SKM-1 (cell line): Measurements from ENCODE around the gene CACNA2D3.
A peak's percentile ranks its signal among the peaks of the same experiment; 100 is the strongest.

Source experiments
- DNase-seq: peaks from one replicate; lab custom pipeline; 2025; ENCODE audit not compliant: unreplicated experiment; lab: John Stamatoyannopoulos, UW

CACNA2D3 gene

DNA sequence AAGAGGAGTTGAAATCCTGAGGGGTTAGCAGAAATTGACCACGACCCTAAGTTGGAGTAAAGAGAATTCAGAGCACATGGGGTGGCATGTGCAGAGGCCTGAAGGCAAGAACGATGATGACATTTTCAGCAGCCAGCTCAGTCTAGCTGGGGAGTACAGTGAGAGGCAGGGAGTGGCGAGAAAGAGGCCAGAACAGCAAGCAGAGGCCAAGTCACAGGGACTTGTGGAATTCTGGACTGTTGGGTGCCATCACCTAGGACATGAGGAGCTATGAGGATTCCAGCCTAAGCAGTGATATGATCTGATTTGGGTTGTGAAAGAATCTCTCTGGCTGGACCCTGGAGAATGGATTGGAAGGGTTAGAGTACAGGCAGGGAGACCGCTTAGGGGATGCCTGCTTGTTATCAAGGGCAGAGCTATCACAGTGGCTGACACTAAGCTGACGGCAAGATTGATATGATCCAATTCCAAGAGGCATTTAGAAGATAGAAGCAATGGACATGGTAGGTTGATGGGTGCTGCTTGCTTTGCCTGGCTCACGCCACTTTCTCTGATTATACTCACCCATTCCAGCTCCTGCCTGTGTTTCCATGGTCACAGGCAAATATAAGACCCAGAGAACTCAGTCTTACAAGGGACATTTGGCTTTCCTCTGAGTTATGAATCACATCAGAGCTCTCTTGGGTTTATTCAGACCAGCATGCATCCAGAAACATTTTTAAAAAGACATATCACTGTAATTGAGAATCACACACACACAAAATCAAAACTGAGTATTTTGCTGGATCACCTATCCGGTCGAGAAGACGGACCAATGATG, 739.1 kb downstream of the CACNA2D3 start:
- DNase-seq: no peak

DNA sequence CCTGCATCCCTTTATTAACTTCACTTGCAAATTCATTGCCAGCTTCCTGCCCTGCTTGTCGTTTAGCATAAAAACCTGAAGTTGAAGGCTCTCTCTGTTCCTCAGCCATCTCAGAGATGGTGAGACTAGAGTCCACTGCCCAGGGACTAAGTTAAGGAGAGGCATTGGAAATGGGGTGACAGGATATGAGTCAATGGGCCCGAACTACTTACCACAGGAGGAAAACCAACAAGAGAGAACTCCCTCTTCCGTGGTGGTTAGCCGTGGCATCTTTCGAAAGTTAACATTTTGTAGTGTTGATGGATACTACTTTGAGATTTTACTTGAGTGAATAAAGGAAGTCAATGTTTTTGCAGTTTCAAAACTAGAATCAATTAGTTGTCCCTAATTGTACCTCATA, 740.2 kb downstream of the CACNA2D3 start:
- DNase-seq: peak; percentile 83

DNA sequence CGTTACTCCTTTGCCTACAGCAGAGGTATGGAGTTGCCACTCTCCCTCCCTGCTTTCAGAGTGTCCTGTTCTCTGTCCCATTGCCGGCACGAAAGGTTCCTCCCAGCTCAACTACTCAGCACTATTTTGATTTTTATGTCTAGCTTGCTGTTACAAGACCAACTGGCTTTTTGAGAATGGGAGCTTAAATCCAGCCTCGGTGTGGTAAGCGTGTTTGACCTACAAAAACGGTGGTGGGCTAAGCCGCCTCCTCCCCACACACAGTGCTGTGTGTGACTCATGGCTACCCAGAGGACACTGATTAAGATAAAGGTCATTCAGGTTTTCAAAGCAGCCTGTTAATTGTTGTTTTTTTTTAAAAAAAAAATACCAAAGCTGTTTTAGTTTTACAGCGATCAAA, 741.0 kb downstream of the CACNA2D3 start:
- DNase-seq: no peak

DNA sequence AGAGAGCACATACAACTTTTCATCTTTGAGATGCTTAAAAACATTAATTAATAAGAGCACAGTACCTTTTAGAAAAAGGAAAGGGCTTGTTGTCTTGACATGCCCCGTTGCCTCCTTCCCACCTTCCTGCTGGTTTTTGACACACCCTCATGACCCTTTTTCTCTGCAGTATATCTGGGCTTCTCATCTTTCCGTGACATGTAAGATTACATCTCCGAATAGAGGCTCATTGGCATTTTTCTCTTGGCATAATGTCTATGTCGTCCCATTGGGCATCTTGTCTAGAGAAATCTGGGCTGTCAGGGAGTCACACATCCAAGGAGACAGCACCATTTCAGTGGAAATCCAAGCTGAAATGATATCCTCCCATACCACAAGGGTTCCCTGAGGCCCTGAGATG, 741.4 kb downstream of the CACNA2D3 start:
- DNase-seq: no peak

DNA sequence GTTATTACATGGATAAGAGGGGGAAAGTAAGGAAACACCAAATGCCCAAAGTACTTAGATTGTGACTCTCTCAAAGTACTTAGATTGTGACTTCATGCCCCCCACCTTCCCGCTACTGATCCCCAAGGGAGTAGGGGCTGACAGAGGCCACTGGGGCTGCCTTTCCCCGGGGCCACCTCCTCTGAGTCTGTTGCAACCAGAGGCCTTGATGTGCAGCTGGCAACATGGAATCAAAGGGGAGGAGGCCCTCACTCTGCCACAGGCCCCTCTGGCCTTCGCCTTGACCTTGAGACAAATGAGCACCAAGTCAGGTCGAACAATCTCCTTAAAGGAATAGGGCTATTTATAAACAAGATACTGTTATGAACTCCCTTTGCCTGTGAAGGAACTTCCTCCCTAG, 743.0 kb downstream of the CACNA2D3 start:
- no peak for DNase-seq

DNA sequence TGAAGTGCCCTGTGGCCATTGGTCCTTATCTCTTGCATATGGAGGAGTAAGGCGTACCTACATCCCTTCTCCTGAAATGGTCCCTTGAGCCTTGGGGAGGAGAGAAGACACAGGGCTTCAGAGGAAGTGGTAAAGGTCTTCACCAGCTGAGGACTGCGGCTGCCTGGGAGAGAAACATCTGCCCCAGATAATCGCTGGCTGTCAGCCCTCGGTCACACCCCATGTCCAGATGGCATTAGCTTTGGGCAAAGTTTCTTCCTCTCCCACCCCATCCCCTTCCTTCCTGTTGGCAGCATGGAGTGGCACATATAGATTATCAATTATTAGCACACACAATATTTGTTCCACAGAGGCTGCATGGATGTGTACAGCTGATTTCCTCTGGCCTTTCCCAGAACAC, 743.9 kb downstream of the CACNA2D3 start:
- no peak for DNase-seq

DNA sequence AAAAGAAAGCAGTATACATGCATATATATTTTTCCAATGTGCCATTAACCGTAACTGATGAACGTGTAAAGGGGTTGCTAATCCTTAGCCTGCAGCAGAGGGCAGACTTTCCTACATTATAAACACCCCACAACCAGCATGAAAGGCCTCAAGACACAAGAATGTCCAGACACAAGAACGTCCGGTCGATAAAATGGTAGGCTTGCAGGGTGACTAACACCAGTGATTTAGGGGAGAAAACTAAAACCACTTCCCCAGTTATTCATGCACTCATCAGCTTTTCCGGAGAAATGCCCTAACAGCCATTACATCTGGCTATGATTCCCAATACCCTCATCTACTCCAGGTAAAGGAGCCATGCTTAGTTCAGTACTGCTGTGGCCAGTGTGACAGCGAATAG, 748.1 kb downstream of the CACNA2D3 start:
- no peak for DNase-seq

DNA sequence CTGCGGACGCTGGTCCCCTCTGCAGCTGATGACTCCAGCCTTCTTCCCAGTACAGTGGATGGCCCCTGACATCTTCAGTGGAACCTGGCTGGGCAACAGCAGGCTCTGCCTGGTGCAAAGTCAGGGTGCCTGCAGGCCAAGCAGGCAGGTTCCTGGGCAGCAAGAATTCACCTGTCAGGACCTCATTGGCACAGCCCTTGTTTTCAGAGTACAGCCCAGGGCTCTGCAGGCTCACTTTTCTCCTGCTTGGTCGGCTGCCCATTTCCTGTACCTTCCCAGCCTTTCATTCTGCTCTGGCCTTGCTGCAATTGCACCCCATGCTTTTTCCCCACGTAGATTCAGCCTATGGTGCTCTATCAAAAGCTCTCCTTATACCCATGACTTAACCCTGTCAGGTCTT, 749.5 kb downstream of the CACNA2D3 start:
- no peak for DNase-seq

DNA sequence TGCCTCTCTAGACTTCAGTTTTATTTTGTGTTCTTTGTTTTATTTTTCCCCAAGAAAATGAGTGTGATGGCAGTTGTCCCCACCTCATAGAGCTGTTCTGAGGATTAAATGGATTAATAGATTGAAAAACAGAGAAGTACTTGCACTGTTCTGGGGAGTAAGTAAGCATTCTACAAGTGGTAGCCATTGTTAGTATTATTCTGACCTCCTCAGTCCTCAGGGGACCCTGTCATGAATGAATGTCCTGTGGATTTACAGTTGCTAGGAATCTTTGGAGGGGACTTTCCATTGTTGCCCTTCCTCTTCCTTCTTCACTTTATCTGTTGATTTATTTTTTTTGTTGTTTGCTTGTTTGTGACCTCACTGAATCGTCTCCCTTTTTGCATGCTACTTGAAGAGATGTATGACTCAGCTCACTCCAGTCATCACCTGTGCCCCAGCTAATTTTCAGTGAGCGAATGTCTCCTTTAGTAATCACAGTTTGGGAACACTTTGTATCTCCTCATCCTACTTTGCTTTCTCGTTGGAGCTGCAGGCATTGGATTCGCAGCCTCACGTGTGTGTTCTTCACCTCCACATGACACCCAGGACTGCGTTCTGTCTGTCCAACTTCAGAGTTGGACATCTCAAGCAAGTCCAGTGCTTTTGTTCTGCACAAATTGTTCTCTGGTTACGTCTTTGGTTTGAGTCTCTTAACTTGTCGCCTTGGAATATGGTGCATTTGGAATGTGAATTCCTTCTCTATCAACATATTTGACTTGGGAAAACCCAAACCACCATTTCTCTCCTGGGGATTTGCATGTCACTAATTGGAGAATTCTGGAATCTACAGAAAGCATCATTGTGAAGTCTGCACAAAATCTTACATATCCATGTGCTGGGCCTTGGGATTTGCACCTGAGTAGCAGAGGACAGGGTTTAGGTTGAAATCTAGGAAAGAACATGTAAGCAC, 751.0 kb downstream of the CACNA2D3 start:
- DNase-seq: no peak

DNA sequence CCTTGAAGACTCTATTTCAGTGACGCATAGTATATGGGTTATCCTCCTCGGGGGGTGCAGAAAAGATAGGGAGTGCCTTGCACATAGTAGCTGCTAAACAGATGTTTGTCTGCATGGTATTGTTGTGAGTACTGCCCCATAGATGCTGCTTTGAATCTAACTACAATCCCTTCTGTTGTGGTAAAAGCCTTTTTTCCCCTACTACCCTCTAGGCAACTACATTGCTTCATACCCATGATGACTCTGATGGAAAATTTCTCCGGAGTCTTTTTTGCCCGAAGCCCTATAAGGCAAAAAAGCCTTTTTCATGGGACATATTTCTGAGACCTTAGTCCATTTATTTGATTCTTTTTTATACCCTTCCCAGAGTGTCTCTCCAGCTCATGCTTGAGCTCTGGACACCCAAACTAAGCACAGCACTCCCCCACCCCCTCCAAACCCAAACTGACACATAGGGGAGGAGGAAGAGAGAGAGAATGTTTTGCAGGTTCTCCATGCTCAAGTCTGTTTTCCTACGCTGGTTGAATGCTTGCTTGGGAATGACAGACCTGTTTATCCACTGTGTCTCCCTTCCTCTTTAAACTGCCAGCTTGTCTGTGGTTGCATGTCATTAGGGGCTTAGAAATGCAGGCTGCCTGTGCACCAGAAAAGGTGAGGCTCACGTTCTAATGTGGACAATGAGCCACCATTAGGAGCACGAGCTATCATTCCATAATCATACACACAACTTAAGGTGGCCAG, 752.6 kb downstream of the CACNA2D3 start:
- no peak for DNase-seq

DNA sequence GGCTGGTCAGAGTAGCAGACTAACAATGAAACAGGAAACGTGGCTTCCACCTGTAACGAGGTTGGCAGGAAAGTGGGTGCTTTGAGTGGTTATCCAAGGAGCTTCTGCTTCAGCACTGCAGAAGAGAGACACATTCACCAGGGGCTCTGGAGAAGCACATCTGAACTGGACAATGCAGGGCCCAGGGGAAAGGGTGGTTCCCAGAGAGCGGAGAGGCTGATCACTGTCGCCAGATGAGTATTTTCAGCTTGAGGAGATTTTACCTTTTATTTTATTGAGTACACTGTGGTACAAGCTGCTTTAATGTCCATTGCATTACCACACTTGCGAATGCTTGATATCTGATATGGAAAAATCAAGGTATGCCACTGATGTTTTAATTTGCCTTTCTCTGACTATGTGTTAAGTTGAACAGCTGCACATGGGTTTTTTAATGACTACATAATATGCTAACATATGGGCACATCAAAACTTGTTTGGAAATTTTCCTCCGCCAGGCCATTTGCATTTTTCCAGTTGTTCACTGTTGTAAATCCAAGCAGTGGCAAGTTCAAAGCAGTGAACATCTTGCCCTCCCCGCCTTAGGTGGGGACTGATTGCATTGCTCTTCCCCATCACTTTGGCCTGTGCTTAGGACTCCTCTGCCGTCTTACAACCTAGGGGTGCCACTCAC, 753.4 kb downstream of the CACNA2D3 start:
- no peak for DNase-seq

DNA sequence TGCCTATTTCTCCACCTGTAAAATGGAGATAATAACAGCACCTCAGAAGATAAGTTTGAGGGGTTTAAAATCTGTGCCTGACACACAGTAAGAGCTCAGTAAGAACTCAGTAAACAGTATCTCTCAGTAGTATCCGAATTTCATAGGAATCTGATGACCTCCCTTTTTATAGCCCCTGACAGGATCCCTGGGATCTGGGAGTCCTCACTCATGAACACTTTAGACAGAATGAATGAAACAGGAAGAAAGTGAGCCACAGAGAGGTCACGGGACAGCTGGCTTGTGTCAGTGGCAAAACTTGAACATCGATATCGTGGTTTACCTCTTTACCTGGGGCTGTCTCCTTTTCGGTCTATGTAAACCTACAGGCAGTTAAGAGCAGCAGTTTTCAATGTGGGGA, 754.3 kb downstream of the CACNA2D3 start:
- DNase-seq: no peak

DNA sequence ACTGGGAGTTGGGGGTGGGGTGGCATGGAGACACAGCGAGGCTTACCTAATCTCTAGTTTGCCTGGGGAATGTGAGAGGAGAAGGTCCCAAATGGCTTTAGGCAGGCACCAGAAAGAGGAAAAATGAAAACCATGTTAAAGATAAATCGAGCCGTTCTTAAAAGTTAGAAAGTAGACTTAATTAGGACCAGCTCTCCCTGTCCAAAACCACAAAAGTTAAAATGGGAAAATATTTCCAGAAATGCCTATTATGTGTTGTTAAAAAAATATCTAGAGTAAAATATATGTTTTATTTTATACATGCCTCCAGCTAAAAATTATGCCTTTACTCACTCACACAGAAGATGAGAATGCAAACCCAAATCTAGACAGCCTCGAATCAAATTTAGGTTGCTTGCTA, 755.4 kb downstream of the CACNA2D3 start:
- DNase-seq: no peak

DNA sequence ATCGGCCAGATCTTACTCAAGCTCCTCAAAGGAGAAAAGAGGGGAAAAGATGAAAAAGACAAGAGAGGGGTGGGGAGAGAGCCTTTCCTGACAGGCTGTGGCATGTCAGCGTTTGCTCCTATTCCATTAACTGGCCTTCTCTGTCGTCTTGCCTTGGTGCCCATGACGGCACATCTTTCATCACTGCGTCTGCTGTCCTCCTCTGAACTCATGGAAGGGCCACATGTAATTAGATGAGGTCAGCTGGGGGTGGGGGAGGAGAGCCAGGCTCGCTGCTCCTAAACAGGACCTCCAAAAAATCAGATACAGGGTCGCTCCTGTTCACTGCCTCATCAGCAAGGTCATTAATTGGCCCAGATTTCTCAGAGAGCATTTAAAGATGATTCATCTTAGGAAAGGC, 755.8 kb downstream of the CACNA2D3 start:
- DNase-seq: no peak

DNA sequence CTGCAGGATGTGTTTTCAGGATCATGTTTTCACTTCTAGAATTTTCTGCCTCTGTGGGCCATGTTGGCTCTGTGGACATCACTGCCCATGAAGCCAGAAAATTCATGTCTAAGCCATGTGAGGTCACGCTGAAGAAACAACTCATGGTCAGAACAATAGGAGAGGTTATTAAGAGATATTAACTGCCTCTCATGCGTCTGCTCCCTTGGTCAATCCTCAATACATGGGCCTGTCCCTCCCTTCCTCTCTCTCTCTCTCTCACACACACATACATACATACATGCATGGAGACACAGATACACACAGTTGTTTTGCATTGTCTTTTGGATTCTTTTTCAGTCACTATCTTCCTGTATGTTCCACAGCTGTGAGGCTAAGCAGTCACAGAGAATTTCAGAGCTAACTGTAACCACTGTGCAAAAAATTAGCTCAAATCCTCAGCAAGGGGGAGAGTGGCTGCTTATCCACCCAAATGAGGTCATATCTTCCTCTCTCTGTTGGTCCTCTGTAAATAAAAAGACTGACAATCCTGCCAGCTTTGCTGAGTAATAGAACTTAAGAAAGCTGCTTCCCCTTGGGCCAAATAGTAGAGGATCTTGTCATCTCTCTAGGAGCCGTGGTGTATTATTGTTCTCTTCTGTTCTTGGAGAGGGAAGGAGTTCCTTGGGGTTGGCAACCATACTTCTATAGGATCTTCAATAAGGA, 759.9 kb downstream of the CACNA2D3 start:
- no peak for DNase-seq

DNA sequence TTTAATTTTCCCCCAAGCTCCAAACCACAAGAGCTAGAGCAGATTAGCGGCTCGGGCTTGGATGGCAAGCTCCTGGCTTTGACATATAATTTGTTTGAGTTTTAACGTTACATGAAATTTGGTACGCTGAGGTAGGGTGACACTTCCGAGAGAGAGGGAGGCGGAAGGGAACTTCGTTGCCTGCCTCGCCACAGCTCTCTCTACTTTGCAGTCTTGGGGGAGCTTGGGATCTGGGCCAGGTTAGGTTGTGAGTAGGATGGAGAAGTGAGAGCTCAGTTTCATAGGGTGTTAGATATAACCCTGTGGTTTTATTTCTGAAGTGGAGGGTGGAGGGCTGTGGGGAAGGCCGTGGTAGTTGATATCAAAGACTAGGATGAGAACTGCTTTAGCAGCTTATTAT, 765.8 kb downstream of the CACNA2D3 start:
- DNase-seq: no peak

DNA sequence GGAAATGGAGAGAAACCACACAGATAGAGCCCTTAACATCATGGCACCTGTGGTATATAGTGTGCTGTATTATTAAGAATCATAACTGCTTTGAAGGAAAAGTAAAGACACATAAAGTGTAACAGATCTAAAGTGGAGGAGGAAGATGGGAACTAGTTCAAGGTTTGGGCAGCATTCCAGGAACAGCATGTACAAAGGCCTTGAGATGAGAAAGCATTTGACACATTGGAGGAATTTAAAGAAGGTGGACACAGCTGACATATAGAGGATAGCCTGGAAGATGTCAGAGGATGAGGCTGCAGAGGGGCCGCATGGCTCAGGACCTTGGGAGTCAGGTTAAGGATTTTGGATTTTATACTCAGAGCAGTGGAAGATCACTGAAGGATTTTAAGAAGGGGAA, 766.5 kb downstream of the CACNA2D3 start:
- no peak for DNase-seq

DNA sequence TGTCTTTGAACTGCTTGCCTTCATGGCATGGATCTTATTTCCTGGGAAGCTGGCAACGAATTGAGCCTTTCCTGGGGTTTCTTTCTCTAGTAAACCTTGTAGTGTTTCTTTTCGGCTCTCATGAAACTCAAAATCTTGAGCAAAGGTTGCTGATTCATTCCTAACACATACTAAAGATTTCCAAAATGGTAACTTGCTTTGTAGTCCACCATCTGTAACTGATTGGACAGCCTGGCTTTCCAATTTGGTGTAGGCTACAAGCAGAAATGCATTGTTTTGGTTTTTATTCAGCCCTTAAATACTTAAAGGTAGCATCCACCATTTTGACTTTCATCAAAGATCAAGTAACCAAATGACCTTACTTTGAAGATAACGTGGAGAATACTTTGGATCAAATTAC, 767.4 kb downstream of the CACNA2D3 start:
- no peak for DNase-seq

DNA sequence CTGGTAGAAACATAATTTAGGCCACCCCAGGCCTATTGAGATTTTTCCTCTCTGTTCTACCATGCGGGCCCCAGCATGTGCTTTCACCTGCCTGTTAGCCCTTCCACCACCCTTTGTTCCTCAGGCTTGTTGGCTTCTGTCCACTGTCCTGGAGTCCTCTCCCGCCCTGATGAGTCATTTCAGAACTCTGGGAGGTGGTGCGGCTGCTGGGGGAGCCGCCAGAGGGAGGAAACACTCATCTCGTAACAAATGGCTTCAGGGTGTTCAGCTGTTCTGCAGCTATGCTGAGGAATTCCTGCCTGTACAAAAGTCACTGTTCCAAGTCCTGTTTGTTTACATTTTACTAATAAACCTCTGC, 769.2 kb downstream of the CACNA2D3 start:
- peak; percentile 25 for DNase-seq

DNA sequence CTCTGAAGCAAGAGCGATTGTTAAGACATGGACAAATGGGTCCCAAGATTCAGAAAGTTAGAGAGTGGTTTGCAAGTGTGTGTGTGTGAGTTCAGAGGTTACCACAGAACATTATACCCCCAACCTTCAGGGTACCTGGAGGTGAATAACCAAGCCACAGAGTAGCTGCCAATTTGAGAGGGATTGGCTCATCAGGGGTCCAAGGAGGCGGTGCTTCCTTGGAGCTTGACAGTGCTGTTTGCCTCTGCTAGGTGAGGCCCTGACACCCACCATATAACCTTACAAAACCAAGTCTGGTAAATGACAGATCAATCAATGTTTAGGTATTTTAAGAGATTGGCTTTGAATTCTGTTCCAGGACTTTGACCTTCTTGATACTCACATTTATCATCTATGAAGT, 769.8 kb downstream of the CACNA2D3 start:
- DNase-seq: no peak
